ENCODE data around the gene CCR9. TPM values are rescaled to one million over a fixed set of nuclear protein-coding genes. Genes with fewer than 3 reads are reported as not detected.

Gene CCR9
- total and polyA plus RNA-seq, 12 donors: not detected

DNA sequence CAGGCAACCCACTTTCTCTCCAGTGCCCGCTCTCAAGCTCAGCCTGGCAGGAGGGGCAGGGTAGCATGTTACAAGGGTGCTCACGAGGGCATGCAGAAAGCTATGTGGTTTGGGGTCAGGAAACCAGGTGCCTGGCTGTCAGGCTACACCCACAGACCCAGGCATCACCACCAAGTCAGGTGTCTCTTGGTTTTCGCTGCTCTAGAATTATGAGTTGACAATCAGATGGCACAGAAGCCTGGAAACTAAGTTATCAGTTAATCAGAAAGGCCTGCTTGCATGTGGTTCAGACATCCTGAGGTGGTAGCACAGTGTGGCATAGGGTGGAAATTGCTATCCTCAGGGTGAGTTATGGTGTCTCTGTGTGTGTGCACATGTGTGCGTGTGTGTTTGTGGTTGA is 16.2 kb upstream of the CCR9 start:
- Histone ChIP-seq H3K36me3 (no peaks in the 10 kb centered on the region), H3K27me3 (no peaks in the 10 kb centered on the region), H3K4me1 (no peaks in the 10 kb centered on the region), H3K4me3 (no peak overlapping the region), H3K27ac (no peak overlapping the region), H3K9me3 (peaks cover 0 to 2% (median 0%) of the 10 kb centered on the region in 11 donors)
- TF ChIP-seq, protein P1, sequence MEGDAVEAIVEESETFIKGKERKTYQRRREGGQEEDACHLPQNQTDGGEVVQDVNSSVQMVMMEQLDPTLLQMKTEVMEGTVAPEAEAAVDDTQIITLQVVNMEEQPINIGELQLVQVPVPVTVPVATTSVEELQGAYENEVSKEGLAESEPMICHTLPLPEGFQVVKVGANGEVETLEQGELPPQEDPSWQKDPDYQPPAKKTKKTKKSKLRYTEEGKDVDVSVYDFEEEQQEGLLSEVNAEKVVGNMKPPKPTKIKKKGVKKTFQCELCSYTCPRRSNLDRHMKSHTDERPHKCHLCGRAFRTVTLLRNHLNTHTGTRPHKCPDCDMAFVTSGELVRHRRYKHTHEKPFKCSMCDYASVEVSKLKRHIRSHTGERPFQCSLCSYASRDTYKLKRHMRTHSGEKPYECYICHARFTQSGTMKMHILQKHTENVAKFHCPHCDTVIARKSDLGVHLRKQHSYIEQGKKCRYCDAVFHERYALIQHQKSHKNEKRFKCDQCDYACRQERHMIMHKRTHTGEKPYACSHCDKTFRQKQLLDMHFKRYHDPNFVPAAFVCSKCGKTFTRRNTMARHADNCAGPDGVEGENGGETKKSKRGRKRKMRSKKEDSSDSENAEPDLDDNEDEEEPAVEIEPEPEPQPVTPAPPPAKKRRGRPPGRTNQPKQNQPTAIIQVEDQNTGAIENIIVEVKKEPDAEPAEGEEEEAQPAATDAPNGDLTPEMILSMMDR (IDR thresholded peaks at IDR 0.05): no peak
- ATAC-seq (no peak), DNase-seq (no peak)
- intact Hi-C loops (cut with DNase I): no loop called here
- 76 to 79% methylated on average over 4 of the region's 4 CpGs for WGBS, 2 donors

GRCh38 chr3:45871780-45872179 is 14.6 kb upstream of the CCR9 start:
- H3K27me3 ChIP-seq: peaks cover 0 to 3% (median 0%) of the 10 kb centered on the region in 7 donors
- peaks cover 0 to 2% (median 0%) of the 10 kb centered on the region in 11 donors for H3K9me3 ChIP-seq
- H3K36me3 ChIP-seq: no peaks in the 10 kb centered on the region
- no peak for DNase-seq
- intact Hi-C loops (cut with DNase I): no loop called here
- ATAC-seq: no peak
- no peaks in the 10 kb centered on the region for H3K4me1 ChIP-seq
- no peak overlapping the region for H3K27ac ChIP-seq
- no peak overlapping the region for H3K4me3 ChIP-seq
- TF ChIP-seq, protein P1 (IDR thresholded peaks at IDR 0.05): no peak
- WGBS, 2 donors: 61 to 63% methylated on average over 6 of the region's 6 CpGs

GRCh38 chr3:45872569-45872968 is 13.8 kb upstream of the CCR9 start:
- DNase-seq (no peak), ATAC-seq (no peak)
- no peak overlapping the region for H3K4me3 ChIP-seq
- whole genome bisulfite sequencing, 2 donors: 73 to 82% methylated on average over 2 of the region's 2 CpGs
- H3K9me3 ChIP-seq: peaks cover 0 to 2% (median 0%) of the 10 kb centered on the region in 11 donors
- no peaks in the 10 kb centered on the region for H3K4me1 ChIP-seq
- H3K27ac ChIP-seq: no peak overlapping the region
- TF ChIP-seq, protein P1 (IDR thresholded peaks at IDR 0.05): no peak
- no peaks in the 10 kb centered on the region for H3K36me3 ChIP-seq
- H3K27me3 ChIP-seq: peaks cover 0 to 3% (median 0%) of the 10 kb centered on the region in 7 donors
- intact Hi-C loops (cut with DNase I): no loop called here

- H3K27me3 ChIP-seq: peaks cover 0 to 3% (median 0%) of the 10 kb centered on the region in 7 donors
- ATAC-seq (no peak), DNase-seq (no peak)
- H3K27ac ChIP-seq: no peak overlapping the region
- TF ChIP-seq, protein P1 (IDR thresholded peaks at IDR 0.05): no peak
- no peaks in the 10 kb centered on the region for H3K4me1 ChIP-seq
- H3K9me3 ChIP-seq: peaks cover 0 to 2% (median 0%) of the 10 kb centered on the region in 11 donors
- H3K4me3 ChIP-seq: no peak overlapping the region
- intact Hi-C loops (cut with DNase I): no loop called here
- H3K36me3 ChIP-seq: no peaks in the 10 kb centered on the region
Observed at GRCh38 chr3:45873036-45873435, 13.3 kb upstream of the CCR9 start.

Data from heart right ventricle (tissue), 16 donors.